Activated naive CD8-positive, alpha-beta T cell (primary cell): ENCODE data around the gene PCDHA9.
"Not testable (repeated sequence)": the region's sequence is repeated elsewhere in the genome, so short reads cannot be mapped to it uniquely, and the experiment has no call there.

ENCODE experiments used
- H3K27ac Mint-ChIP-seq: one replicate; pipeline ENCODE4 v1.8.0; 2021; ENCODE audit warnings: mixed read lengths
- H3K27me3 Mint-ChIP-seq: one replicate; pipeline ENCODE4 v1.8.0; 2021; ENCODE audit warnings: mixed read lengths
- H3K36me3 Mint-ChIP-seq: one replicate; pipeline ENCODE4 v1.8.0; 2021; ENCODE audit warnings: mixed read lengths
- H3K4me1 Mint-ChIP-seq: one replicate; pipeline ENCODE4 v1.8.0; 2021; ENCODE audit warnings: low read depth, mixed read lengths
- H3K4me3 Mint-ChIP-seq: one replicate; pipeline ENCODE4 v1.8.0; 2021; ENCODE audit warnings: mild to moderate bottlenecking, mixed read lengths
- H3K9me3 Mint-ChIP-seq: one replicate; pipeline ENCODE4 v1.8.0; 2021; ENCODE audit warnings: low read depth, mixed read lengths

The PCDHA9 gene

DNA sequence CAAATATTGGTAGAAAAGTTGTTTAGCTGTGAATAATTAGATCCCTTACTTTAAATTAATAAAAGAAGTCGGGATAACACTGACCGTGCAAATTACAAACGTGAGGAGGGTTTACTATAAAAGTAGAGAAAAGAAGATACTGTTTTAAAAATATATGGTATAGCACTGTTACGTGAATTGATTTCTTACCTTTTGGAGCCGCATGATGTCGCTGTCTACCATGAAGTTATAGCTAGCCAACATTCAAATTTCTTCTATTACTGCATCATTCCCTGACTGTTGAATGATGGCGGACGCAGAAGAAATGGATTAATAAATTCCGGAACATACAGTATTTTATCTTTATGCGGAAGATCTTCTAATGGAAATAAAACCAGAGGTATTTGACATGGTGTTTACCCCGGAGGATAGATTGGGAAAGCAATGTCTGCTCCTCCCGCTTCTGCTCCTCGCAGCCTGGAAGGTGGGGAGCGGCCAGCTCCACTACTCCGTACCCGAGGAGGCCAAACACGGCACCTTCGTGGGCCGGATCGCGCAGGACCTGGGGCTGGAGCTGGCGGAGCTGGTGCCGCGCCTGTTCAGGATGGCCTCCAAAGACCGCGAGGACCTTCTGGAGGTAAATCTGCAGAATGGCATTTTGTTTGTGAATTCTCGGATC, 20.3 kb upstream of the PCDHA9 start, which contains the start of gene PCDHA6:
Gene PCDHA6, plus strand, starts transcription at position 257 of the 658 bp plus-strand sequence. Its CDS starts 132 bp downstream, at position 389.
- Mint-ChIP-seq H3K36me3 (peaks cover 17% of the 10 kb centered on the region), H3K27ac (no peak within 1 kb of the TSS), H3K4me1 (no peaks in the 10 kb centered on the region), H3K9me3 (peaks cover 20% of the 10 kb centered on the region), H3K4me3 (peak within 1 kb of the TSS; percentile 2), H3K27me3 (peaks cover 33% of the 10 kb centered on the region)

DNA sequence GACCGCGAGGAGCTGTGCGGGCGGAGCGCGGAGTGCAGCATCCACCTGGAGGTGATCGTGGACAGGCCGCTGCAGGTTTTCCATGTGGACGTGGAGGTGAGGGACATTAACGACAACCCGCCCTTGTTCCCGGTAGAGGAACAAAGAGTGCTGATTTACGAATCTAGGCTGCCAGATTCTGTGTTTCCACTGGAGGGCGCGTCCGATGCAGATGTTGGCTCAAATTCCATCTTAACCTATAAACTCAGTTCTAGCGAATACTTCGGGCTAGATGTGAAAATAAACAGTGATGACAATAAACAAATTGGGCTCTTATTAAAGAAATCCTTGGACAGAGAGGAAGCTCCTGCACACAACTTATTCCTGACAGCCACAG, 19.8 kb upstream of the PCDHA9 start:
- H3K36me3 Mint-ChIP-seq = peaks cover 20% of the 10 kb centered on the region
- peaks cover 20% of the 10 kb centered on the region for H3K9me3 Mint-ChIP-seq

DNA sequence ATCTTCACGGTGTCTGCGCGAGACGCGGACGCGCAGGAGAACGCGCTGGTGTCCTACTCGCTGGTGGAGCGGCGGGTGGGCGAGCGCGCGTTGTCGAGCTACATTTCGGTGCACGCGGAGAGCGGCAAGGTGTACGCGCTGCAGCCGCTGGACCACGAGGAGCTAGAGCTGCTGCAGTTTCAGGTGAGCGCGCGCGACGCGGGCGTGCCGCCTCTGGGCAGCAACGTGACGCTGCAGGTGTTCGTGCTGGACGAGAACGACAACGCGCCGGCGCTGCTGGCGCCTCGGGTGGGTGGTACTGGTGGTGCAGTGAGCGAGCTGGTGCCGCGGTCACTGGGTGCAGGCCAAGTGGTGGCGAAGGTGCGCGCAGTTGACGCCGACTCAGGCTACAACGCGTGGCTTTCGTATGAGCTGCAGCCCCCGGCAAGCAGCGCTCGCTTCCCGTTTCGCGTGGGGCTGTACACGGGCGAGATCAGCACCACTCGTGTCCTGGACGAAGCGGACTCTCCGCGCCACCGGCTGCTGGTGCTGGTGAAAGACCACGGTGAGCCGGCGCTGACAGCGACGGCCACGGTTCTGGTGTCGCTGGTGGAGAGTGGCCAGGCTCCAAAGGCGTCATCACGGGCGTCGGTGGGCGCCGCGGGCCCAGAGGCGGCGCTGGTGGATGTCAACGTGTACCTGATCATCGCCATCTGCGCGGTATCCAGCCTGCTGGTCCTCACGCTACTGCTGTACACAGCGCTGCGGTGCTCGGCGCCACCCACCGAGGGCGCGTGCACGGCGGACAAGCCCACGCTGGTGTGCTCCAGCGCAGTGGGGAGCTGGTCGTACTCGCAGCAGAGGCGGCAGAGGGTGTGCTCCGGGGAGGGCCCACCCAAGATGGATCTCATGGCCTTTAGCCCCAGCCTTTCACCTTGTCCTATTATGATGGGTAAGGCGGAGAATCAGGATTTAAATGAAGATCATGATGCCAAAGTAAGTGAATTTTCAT, 18.4 kb upstream of the PCDHA9 start:
- not testable (repeated sequence) for H3K27ac Mint-ChIP-seq, H3K4me3 Mint-ChIP-seq, H3K4me1 Mint-ChIP-seq
- Mint-ChIP-seq H3K9me3 (peaks cover 25% of the 10 kb centered on the region), H3K36me3 (peaks cover 26% of the 10 kb centered on the region), H3K27me3 (peaks cover 45% of the 10 kb centered on the region)

More for the DNA sequence above, 19.8 kb upstream of the PCDHA9 start:
- peaks cover 37% of the 10 kb centered on the region for H3K27me3 Mint-ChIP-seq
- no peak overlapping the region for H3K27ac Mint-ChIP-seq
- H3K4me3 Mint-ChIP-seq = peak overlapping the region; percentile 2
- no peaks in the 10 kb centered on the region for H3K4me1 Mint-ChIP-seq

DNA sequence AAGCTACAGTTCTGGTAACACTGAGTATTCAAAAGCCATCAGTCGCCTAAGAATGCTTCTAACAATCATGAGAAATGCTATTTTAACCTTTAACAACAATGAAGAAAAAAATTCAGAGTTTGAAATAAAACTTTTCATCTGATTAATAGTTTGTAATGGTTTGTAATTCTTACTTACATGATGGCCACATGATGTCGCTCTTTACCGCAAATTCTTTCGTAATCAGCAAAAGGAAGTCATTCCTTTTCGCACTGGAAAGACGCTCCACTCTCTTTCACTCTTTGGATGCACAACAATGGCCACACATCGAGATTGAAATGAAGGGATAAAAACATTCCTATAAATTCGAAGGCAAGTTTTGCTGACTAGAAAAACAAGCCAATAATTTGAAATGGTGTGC, 14.2 kb upstream of the PCDHA9 start, which contains the start of gene PCDHA7:
Gene PCDHA7, plus strand, starts transcription at position 277 of the 400 bp plus-strand sequence. Its CDS starts 115 bp downstream, at position 392.
- H3K4me3 Mint-ChIP-seq = no peak within 1 kb of the TSS
- peaks cover 29% of the 10 kb centered on the region for H3K27me3 Mint-ChIP-seq
- H3K36me3 Mint-ChIP-seq = peaks cover 16% of the 10 kb centered on the region
- H3K27ac Mint-ChIP-seq = no peak within 1 kb of the TSS
- peaks cover 15% of the 10 kb centered on the region for H3K9me3 Mint-ChIP-seq
- no peaks in the 10 kb centered on the region for H3K4me1 Mint-ChIP-seq

DNA sequence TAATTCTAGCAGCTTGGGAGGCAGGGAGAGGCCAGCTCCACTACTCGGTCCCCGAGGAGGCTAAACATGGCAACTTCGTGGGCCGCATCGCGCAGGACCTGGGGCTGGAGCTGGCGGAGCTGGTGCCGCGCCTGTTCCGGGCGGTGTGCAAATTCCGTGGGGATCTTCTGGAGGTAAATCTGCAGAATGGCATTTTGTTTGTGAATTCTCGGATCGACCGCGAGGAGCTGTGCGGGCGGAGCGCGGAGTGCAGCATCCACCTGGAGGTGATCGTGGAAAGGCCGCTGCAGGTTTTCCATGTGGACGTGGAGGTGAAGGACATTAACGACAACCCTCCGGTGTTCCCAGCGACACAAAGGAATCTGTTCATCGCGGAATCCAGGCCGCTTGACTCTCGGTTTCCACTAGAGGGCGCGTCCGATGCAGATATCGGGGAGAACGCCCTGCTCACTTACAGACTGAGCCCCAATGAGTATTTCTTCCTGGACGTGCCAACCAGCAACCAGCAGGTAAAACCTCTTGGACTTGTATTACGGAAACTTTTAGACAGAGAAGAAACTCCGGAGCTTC, 13.7 kb upstream of the PCDHA9 start:
- H3K36me3 Mint-ChIP-seq = peaks cover 16% of the 10 kb centered on the region
- H3K27ac Mint-ChIP-seq, H3K4me3 Mint-ChIP-seq, H3K4me1 Mint-ChIP-seq: not testable (repeated sequence)
- H3K9me3 Mint-ChIP-seq = peaks cover 15% of the 10 kb centered on the region
- H3K27me3 Mint-ChIP-seq = peaks cover 29% of the 10 kb centered on the region

DNA sequence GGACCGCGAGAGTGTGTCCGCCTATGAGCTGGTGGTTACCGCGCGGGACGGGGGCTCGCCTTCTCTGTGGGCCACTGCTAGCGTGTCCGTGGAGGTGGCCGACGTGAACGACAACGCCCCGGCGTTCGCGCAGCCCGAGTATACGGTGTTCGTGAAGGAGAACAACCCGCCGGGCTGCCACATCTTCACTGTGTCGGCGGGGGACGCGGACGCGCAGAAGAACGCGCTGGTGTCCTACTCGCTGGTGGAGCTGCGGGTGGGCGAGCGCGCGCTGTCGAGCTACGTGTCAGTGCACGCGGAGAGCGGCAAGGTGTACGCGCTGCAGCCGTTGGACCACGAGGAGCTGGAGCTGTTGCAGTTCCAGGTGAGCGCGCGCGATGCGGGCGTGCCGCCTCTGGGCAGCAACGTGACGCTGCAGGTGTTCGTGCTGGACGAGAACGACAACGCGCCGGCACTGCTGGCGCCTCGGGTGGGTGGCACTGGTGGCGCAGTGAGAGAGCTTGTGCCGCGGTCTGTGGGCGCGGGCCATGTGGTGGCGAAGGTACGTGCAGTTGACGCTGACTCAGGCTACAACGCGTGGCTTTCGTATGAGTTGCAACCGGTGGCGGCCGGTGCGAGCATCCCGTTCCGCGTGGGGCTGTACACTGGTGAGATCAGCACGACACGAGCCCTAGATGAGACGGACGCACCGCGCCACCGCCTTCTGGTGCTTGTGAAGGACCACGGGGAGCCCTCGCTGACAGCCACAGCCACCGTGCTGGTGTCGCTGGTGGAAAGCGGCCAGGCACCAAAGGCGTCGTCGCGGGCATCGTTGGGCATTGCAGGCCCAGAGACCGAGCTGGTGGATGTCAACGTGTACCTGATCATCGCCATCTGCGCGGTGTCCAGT, 12.3 kb upstream of the PCDHA9 start:
- Mint-ChIP-seq H3K27ac (no peak overlapping the region), H3K9me3 (peaks cover 11% of the 10 kb centered on the region), H3K4me1 (no peaks in the 10 kb centered on the region), H3K36me3 (peaks cover 17% of the 10 kb centered on the region), H3K27me3 (peaks cover 36% of the 10 kb centered on the region), H3K4me3 (no peak overlapping the region)

DNA sequence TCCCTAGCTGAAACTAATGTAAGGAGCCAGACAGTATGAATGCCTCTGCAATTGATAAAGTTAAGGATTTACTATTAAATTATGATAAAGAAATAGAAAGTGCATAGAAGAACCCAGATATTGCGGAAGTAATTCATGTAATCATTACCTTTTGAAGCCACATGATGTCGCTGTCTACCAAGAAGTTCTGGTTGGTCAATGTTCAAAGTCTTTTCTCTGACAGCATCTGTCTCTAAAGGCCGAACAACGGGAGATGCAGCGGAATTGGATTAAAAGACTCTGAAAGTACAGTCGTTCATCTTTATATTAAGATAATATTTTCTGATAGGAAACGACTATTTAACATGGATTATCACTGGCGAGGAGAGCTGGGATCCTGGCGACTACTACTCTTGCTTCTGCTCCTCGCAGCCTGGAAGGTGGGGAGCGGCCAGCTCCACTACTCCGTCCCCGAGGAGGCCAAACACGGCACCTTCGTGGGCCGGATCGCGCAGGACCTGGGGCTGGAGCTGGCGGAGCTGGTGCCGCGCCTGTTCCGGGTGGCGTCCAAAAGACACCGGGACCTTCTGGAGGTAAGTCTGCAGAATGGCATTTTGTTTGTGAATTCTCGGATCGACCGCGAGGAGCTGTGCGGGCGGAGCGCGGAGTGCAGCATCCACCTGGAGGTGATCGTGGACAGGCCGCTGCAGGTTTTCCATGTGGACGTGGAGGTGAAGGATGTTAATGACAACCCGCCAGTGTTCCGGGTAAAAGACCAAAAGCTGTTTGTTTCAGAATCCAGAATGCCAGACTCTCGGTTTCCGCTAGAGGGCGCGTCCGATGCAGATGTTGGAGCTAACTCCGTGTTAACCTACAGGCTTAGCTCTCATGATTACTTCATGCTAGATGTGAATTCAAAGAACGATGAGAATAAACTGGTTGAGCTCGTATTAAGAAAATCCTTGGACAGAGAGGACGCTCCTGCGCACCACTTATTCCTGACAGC, 6.9 kb upstream of the PCDHA9 start, which contains the start of gene PCDHA8:
Gene PCDHA8, plus strand, starts transcription at position 210 of the 985 bp plus-strand sequence. Its CDS starts 135 bp downstream, at position 345.
- Mint-ChIP-seq H3K9me3 (peaks cover 3% of the 10 kb centered on the region), H3K27ac (no peak within 1 kb of the TSS), H3K4me3 (no peak within 1 kb of the TSS)

DNA sequence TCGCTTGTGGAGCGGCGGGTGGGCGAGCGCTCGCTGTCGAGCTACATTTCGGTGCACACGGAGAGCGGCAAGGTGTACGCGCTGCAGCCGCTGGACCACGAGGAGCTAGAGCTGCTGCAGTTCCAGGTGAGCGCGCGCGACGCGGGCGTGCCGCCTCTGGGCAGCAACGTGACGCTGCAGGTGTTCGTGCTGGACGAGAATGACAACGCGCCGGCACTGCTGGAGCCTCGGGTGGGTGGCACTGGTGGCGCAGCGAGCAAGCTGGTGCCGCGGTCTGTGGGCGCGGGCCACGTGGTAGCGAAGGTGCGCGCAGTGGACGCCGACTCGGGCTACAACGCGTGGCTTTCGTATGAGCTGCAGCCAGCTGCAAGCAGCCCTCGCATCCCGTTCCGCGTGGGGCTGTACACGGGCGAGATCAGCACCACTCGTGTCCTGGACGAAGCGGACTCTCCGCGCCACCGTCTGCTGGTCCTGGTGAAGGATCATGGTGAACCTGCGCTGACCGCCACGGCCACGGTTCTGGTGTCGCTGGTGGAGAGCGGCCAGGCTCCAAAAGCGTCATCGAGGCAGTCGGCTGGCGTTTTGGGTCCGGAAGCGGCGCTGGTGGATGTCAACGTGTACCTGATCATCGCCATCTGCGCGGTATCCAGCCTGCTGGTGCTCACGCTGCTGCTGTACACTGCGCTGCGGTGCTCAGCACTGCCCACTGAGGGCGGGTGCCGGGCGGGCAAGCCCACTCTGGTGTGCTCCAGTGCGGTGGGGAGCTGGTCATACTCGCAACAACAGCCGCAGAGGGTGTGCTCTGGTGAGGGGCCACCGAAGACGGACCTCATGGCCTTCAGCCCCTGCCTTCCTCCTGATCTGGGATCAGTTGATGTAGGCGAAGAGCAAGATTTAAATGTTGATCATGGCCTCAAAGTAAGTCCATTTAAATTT, 5.1 kb upstream of the PCDHA9 start:
- Mint-ChIP-seq H3K9me3 (peaks cover 14% of the 10 kb centered on the region), H3K36me3 (peaks cover 20% of the 10 kb centered on the region), H3K27me3 (peaks cover 31% of the 10 kb centered on the region), H3K4me3 (no peak overlapping the region), H3K27ac (no peak overlapping the region), H3K4me1 (no peaks in the 10 kb centered on the region)

More for the DNA sequence above, 6.9 kb upstream of the PCDHA9 start, which contains the start of gene PCDHA8:
- no peaks in the 10 kb centered on the region for H3K4me1 Mint-ChIP-seq
- peaks cover 18% of the 10 kb centered on the region for H3K27me3 Mint-ChIP-seq
- peaks cover 10% of the 10 kb centered on the region for H3K36me3 Mint-ChIP-seq

DNA sequence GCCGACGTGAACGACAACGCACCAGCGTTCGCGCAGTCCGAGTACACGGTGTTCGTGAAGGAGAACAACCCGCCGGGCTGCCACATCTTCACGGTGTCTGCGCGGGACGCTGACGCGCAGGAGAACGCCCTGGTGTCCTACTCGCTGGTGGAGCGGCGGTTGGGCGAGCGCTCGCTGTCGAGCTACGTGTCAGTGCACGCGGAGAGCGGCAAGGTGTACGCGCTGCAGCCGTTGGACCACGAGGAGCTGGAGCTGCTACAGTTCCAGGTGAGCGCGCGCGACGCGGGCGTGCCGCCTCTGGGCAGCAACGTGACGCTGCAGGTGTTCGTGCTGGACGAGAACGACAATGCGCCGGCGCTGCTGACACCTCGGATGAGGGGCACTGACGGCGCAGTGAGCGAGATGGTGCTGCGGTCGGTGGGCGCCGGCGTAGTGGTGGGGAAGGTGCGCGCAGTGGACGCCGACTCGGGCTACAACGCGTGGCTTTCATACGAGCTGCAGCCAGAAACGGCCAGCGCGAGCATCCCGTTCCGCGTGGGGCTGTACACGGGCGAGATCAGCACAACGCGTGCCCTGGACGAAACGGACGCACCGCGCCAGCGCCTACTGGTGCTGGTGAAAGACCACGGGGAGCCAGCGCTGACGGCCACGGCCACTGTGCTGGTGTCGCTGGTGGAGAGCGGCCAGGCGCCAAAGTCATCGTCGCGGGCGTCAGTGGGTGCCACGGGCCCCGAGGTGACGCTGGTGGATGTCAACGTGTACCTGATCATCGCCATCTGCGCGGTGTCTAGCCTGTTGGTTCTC, 1.9 kb downstream of the PCDHA9 start:
- Mint-ChIP-seq H3K9me3 (peaks cover 18% of the 10 kb centered on the region), H3K27me3 (peaks cover 32% of the 10 kb centered on the region)
- H3K27ac Mint-ChIP-seq, H3K4me1 Mint-ChIP-seq, H3K36me3 Mint-ChIP-seq, H3K4me3 Mint-ChIP-seq: not testable (repeated sequence)

DNA sequence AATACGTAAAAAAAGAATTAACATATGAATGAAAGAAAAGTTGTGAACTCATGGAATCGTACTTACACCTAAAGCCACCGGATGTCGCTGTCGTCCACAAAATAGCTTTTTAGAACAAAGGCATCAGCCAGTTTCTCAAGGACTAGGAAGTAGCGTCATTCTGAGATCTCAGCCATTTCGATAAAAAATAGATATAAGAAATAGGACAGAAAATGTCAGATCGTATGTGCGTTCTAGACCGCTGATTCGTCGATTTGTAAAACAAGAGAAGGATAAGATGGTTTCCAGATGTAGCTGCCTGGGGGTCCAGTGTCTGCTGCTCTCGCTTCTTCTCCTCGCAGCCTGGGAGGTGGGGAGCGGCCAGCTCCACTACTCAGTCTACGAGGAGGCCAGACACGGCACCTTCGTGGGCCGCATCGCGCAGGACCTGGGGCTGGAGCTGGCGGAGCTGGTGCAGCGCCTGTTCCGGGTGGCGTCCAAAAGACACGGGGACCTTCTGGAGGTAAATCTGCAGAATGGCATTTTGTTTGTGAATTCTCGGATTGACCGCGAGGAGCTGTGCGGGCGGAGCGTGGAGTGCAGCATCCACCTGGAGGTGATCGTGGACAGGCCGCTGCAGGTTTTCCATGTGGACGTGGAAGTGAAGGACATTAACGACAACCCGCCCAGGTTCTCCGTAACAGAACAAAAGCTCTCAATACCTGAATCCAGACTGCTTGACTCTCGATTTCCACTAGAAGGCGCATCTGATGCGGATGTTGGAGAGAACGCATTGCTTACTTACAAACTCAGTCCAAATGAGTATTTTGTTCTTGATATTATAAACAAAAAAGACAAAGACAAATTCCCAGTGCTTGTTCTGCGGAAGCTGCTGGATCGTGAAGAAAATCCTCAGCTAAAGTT, 7.8 kb downstream of the PCDHA9 start, which contains the start of gene PCDHA10:
Gene PCDHA10, plus strand, starts transcription at position 126 of the 903 bp plus-strand sequence. Its CDS starts 152 bp downstream, at position 278.
- Mint-ChIP-seq H3K27me3 (peaks cover 25% of the 10 kb centered on the region), H3K36me3 (peaks cover 2% of the 10 kb centered on the region), H3K4me3 (no peak within 1 kb of the TSS), H3K4me1 (no peaks in the 10 kb centered on the region), H3K9me3 (peaks cover 18% of the 10 kb centered on the region), H3K27ac (no peak within 1 kb of the TSS)
